Kidney epithelial cell (primary cell): Measurements from ENCODE around the gene ITSN2. TPM values are rescaled to one million over a fixed set of nuclear protein-coding genes. Genes with fewer than 3 reads are reported as not detected.

Experiments
- DNase-seq: peaks from one replicate; pipeline ENCODE4 v3.0.0-alpha.2; 2010; ENCODE audit warnings: low read depth
- H3K27me3 ChIP-seq: 2 replicates; pipeline ENCODE4 v1.6.0; 2011; ENCODE audit warnings: low read length; ENCODE audit not compliant: control insufficient read depth, insufficient read depth
- H3K36me3 ChIP-seq: 2 replicates; pipeline ENCODE4 v1.5.1; 2011; ENCODE audit warnings: low read length; ENCODE audit not compliant: control insufficient read depth, insufficient read depth
- H3K4me3 ChIP-seq: 2 replicates; pipeline ENCODE4 v1.5.1; 2011; ENCODE audit warnings: low read depth, mild to moderate bottlenecking, control low read depth, low read length
- total RNA-seq: library from RNA; depleted of rRNA; stranded (reverse); fragments of >200 nt; gene quantifications from 2 replicates; pipeline ENCODE4 v1.2.3, GENCODE V29; 2015
- TF ChIP-seq, protein P1 (sequence below): IDR thresholded peaks from 2 replicates; pipeline ENCODE4 v1.5.1; 2011; ENCODE audit warnings: mild to moderate bottlenecking, moderate library complexity, low read length, control low read depth, inconsistent platforms; ENCODE audit not compliant: insufficient read depth, poor library complexity, severe bottlenecking

ITSN2 gene
- total RNA-seq, 1 donor from 2014 or later: 23.0 TPM

GRCh38 chr2:24334245-24334633 is 26.1 kb downstream of the ITSN2 start:
- H3K36me3 ChIP-seq: no peaks in the 10 kb centered on the region
- DNase-seq: no peak
- H3K4me3 ChIP-seq: no peak overlapping the region
- no peaks in the 10 kb centered on the region for H3K27me3 ChIP-seq
- TF ChIP-seq, protein P1, sequence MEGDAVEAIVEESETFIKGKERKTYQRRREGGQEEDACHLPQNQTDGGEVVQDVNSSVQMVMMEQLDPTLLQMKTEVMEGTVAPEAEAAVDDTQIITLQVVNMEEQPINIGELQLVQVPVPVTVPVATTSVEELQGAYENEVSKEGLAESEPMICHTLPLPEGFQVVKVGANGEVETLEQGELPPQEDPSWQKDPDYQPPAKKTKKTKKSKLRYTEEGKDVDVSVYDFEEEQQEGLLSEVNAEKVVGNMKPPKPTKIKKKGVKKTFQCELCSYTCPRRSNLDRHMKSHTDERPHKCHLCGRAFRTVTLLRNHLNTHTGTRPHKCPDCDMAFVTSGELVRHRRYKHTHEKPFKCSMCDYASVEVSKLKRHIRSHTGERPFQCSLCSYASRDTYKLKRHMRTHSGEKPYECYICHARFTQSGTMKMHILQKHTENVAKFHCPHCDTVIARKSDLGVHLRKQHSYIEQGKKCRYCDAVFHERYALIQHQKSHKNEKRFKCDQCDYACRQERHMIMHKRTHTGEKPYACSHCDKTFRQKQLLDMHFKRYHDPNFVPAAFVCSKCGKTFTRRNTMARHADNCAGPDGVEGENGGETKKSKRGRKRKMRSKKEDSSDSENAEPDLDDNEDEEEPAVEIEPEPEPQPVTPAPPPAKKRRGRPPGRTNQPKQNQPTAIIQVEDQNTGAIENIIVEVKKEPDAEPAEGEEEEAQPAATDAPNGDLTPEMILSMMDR: no peak

DNA sequence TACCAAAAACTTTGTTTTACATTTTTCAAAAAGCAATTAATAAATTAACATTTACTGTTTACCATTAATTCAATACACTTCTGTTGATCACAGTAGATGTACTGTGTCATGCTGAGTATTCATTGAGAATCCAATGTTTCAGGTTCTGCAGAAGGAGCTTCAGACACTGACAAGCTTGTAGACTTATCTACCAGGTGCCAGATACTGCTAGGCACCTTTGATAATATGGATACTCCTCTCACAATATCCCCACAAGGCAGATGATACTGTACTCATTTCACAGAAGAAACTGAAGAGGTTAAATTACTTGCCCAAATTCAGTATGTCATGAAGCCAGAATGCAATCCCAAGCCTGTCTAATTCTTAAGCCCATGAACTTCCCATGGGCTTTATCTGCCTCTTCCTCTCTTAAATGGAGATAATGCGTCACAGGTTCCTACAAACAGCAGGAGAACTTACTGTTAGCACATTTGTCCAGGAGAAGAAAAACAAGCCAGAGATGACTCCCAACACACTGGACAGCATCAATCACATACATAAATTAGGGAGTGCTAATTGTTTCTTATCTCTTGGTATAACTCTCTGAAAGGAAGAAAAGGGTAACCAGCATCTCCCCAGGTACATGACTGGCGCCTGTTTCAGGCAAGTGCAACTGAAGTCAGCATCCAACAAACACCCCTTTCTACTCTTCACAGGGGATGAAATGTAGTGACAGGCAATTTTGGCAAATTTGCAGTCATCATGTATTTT is 27.4 kb downstream of the ITSN2 start:
- Histone ChIP-seq H3K36me3 (no peaks in the 10 kb centered on the region), H3K27me3 (no peaks in the 10 kb centered on the region), H3K4me3 (no peak overlapping the region)
- TF ChIP-seq, protein P1: no peak
- no peak for DNase-seq

- no peak for DNase-seq
- no peak overlapping the region for H3K4me3 ChIP-seq
- H3K27me3 ChIP-seq: no peaks in the 10 kb centered on the region
- H3K36me3 ChIP-seq: no peaks in the 10 kb centered on the region
- TF ChIP-seq, protein P1: no peak
Measured at GRCh38 chr2:24330161-24330560, 30.2 kb downstream of the ITSN2 start.

DNA sequence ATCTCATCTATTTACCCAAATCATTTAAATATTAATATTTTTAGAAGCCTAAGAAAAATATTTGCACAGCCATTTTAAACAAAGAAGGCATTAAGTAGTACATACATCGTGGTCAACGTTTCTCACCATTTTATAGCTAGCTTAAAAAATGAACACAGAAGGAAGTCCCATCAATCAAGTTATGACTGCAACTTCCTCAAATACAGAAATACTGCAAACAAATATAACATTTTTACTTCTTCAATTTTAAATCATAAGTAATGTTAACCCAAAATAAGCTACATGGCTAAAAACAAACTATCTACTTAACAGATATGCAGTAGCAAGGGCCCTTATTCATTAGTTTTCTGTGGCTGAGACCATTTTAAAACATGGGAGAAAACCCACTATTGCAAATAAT is 30.6 kb downstream of the ITSN2 start:
- no peaks in the 10 kb centered on the region for H3K27me3 ChIP-seq
- TF ChIP-seq, protein P1: no peak
- no peaks in the 10 kb centered on the region for H3K36me3 ChIP-seq
- DNase-seq: no peak
- H3K4me3 ChIP-seq: no peak overlapping the region

DNA sequence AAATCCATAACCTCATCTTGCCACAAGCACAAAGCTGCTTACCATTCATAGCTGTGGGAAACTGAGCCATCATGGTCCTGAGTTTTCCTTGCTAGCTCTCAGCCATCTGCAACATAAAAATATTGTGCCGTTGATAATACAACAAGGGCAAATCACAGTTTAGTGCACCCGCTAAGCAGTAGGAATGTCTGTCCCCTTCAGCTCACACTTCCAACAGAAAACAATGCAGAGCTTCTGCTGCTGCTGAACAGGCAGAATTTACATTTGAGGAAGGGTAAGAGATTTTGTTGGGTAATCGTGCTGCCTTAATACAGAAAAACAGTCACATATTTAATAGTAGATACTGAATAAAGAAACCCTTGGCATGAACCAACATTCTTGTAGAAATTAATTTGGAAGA is 32.3 kb downstream of the ITSN2 start:
- TF ChIP-seq, protein P1: no peak
- DNase-seq: no peak
- Histone ChIP-seq H3K36me3 (no peaks in the 10 kb centered on the region), H3K27me3 (no peaks in the 10 kb centered on the region), H3K4me3 (no peak overlapping the region)

DNA sequence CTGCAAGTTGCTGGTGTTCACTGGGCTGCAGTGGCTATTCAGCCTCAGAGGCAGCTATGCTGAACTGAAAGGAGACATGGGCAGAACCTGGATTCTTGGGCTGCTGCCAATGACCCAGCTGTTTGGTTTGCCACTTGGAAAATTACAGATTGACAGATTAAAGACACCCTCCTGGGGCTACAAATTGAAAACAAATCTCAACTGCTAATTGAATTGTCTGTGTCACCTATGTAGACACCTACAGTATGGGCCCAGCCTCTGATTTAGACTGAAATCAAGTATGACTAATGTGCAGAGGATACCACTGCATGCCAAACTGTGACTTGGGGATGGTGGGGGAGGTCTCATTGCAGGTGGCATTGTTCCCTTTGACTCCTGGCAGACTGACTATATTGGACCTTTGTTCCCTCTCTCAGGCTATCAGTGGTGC is 42.8 kb downstream of the ITSN2 start:
- no peak for DNase-seq
- TF ChIP-seq, protein P1: no peak

More for the DNA sequence above, 42.8 kb downstream of the ITSN2 start:
- Histone ChIP-seq H3K36me3 (no peaks in the 10 kb centered on the region), H3K27me3 (no peaks in the 10 kb centered on the region), H3K4me3 (no peak overlapping the region)
